Left lobe of liver (tissue), 2 donors: ENCODE results near the gene CTSA. TPM values are rescaled to one million over a fixed set of nuclear protein-coding genes. Genes with fewer than 3 reads are reported as not detected.
"Not testable (repeated sequence)": the region's sequence is repeated elsewhere in the genome, so short reads cannot be mapped to it uniquely, and the experiment has no call there.

Experiments
- ATAC-seq: fragments of 200-7000 bp; cut with Tn5 transposase; one replicate; pipeline ENCODE4 v1.9.1; 2020; ENCODE audit warnings: mild to moderate bottlenecking, moderate library complexity
- DNase-seq: peaks from one replicate; pipeline ENCODE4 v3.0.0-alpha.2; 2020; ENCODE audit warnings: low spot score
- total RNA-seq: library from RNA; stranded (reverse); gene quantifications from one replicate; pipeline ENCODE4 v1.2.1, GENCODE V29; 2021
- donor health status: DM: no; HTN: no; CAD: no; lungs with moderate emphysema.
- donor health status: DM: no; HTN: yes; CAD: no.

Gene CTSA
- total RNA-seq, 1 donor from 2014 or later = 68.3 TPM

- no peak for DNase-seq
- peak; percentile 32 for ATAC-seq
These were observed 27.3 kb upstream of the CTSA start for GRCh38 chr20:45863543-45864470.

GRCh38 chr20:45866454-45866853 is 24.7 kb upstream of the CTSA start:
- no peak for DNase-seq
- ATAC-seq = no peak

- DNase-seq (no peak), ATAC-seq (no peak)
These were observed 23.9 kb upstream of the CTSA start for GRCh38 chr20:45867136-45867818.

- ATAC-seq (no peak), DNase-seq (no peak)
These were observed 23.3 kb upstream of the CTSA start for GRCh38 chr20:45867819-45868176.

GRCh38 chr20:45872626-45873025 is 18.5 kb upstream of the CTSA start:
- DNase-seq (no peak), ATAC-seq (no peak)

- DNase-seq (no peak), ATAC-seq (no peak)
These were observed 17.6 kb upstream of the CTSA start for GRCh38 chr20:45873409-45874103.

- not testable (repeated sequence) for ATAC-seq, DNase-seq
These were observed 17.0 kb upstream of the CTSA start for GRCh38 chr20:45874104-45874481.

GRCh38 chr20:45874576-45874975 is 16.6 kb upstream of the CTSA start:
- ATAC-seq (no peak), DNase-seq (no peak)

GRCh38 chr20:45878076-45878761 is 12.9 kb upstream of the CTSA start:
- ATAC-seq (no peak), DNase-seq (no peak)

GRCh38 chr20:45880988-45881788 is 9.9 kb upstream of the CTSA start, which contains the start of gene ZSWIM1:
Gene ZSWIM1, plus strand, starts transcription at chr20:45881227. Its CDS starts 1,366 bp downstream, at chr20:45882593.
- peak; percentile 99 for DNase-seq
- ATAC-seq = peak; percentile 99

- DNase-seq (no peak), ATAC-seq (no peak)
These were observed 8.6 kb upstream of the CTSA start for GRCh38 chr20:45882469-45883099.

- DNase-seq = no peak
- ATAC-seq = no peak
These were observed 8.1 kb upstream of the CTSA start for GRCh38 chr20:45883100-45883469.

GRCh38 chr20:45886590-45887345 is 4.4 kb upstream of the CTSA start:
- no peak for ATAC-seq
- DNase-seq = no peak

- ATAC-seq = no peak
These were observed 3.8 kb upstream of the CTSA start, which contains the start of gene SPATA25 for GRCh38 chr20:45887346-45887715. Gene SPATA25, minus strand, starts transcription at chr20:45887622. Its CDS starts 32 bp downstream, at chr20:45887590.

GRCh38 chr20:45888681-45889080 is 2.5 kb upstream of the CTSA start:
- DNase-seq (no peak), ATAC-seq (no peak)

More at GRCh38 chr20:45887346-45887715, 3.8 kb upstream of the CTSA start, which contains the start of gene SPATA25:
- DNase-seq = no peak

GRCh38 chr20:45890077-45890984 is 804 bp upstream of the CTSA start:
- ATAC-seq = peak; percentile 75
- DNase-seq = peak; percentile 78

- DNase-seq (no peak), ATAC-seq (no peak)
These were observed 1.1 kb downstream of the CTSA start for GRCh38 chr20:45892049-45892825.
